Tibial nerve (tissue), 3 donors: ENCODE measurements around the gene WRAP73.

Experiments used
- CTCF ChIP-seq, 5 experiments: fragments of 200-600 bp in 3 of 5; fragments of 450-650 bp in 2 of 5; sonication (generic) in 3 of 5; IDR thresholded peaks; one replicate each; pipeline ENCODE4 v1.5.1; 2016 to 2019; ENCODE audit warnings: antibody characterized with exemption in 5 of 5, mild to moderate bottlenecking in 3 of 5, moderate library complexity in 2 of 5
- POLR2A ChIP-seq, 2 donors: fragments of 450-650 bp; IDR thresholded peaks; one replicate each; pipeline ENCODE4 v1.6.1; 2017; ENCODE audit warnings: antibody characterized with exemption in 2 of 2, mild to moderate bottlenecking in 2 of 2, moderate library complexity in 2 of 2

- no peak for TF ChIP-seq CTCF (IDR thresholded peaks at IDR 0.05)
- no peak for TF ChIP-seq POLR2A (IDR thresholded peaks at IDR 0.05)
Measured at GRCh38 chr1:3689138-3689750, 39.3 kb upstream of the WRAP73 start.
